NB4 (cell line): ENCODE data around the gene UBAP2.
A peak's percentile ranks its signal among the peaks of the same experiment; 100 is the strongest.
"Not testable (repeated sequence)": the region's sequence is repeated elsewhere in the genome, so short reads cannot be mapped to it uniquely, and the experiment has no call there.

Experiments
- DNase-seq: peaks from one replicate; pipeline ENCODE4 v3.0.0; 2010; ENCODE audit warnings: low read depth
- H3K4me3 ChIP-seq: one replicate; pipeline ENCODE4 v1.5.1; 2011; ENCODE audit warnings: mild to moderate bottlenecking, low read depth, low read length, moderate library complexity
- CTCF ChIP-seq: IDR thresholded peaks from one replicate; pipeline ENCODE4 v1.5.1; 2012; ENCODE audit warnings: low read depth, low read length
- MAX ChIP-seq: IDR thresholded peaks from 2 replicates; pipeline ENCODE4 v1.6.1; 2011; ENCODE audit warnings: low read depth, low read length
- MYC ChIP-seq: IDR thresholded peaks from 2 replicates; pipeline ENCODE4 v1.6.1; 2011; ENCODE audit warnings: low read depth, low read length
- POLR2A ChIP-seq: IDR thresholded peaks from 2 replicates; pipeline ENCODE4 v1.6.1; 2011; ENCODE audit warnings: mild to moderate bottlenecking; ENCODE audit not compliant: insufficient read length; ENCODE audit errors: extremely low read depth

UBAP2 gene

GRCh38 chr9:34059954-34060353 lies 11.3 kb upstream of the UBAP2 start:
- no peak for DNase-seq
- TF ChIP-seq MYC: no peak
- no peak for TF ChIP-seq CTCF
- TF ChIP-seq POLR2A: no peak
- H3K4me3 ChIP-seq: no peak overlapping the region

GRCh38 chr9:34059281-34059680 lies 10.6 kb upstream of the UBAP2 start:
- DNase-seq: no peak
- H3K4me3 ChIP-seq: no peak overlapping the region
- TF ChIP-seq MAX (no peak), MYC (no peak)

- peak; percentile 56 for DNase-seq
- TF ChIP-seq POLR2A: no peak
- TF ChIP-seq MAX: no peak
- no peak for TF ChIP-seq CTCF
- TF ChIP-seq MYC: no peak
- peak overlapping the region; percentile 85 for H3K4me3 ChIP-seq
Observed at GRCh38 chr9:34049630-34050384, 1.1 kb upstream of the UBAP2 start.

GRCh38 chr9:34047864-34048726 lies 592 bp downstream of the UBAP2 start:
- DNase-seq: peak; percentile 92
- peak; percentile 69 for TF ChIP-seq MYC
- TF ChIP-seq POLR2A: no peak
- TF ChIP-seq MAX: peak; percentile 61; the same call in 1 of the 2 replicates
- H3K4me3 ChIP-seq: peak overlapping the region; percentile 85

- DNase-seq: peak; percentile 74
- TF ChIP-seq MAX (peak; percentile 79), CTCF (no peak)
- H3K4me3 ChIP-seq: peak overlapping the region; percentile 85
Observed at GRCh38 chr9:34046784-34047379, 1.8 kb downstream of the UBAP2 start.

- H3K4me3 ChIP-seq: peak overlapping the region; percentile 37
- DNase-seq: no peak
- TF ChIP-seq MYC (no peak), MAX (no peak), POLR2A (no peak), CTCF (no peak)
Observed at GRCh38 chr9:34045903-34046302, 2.8 kb downstream of the UBAP2 start.

- H3K4me3 ChIP-seq, DNase-seq: not testable (repeated sequence)
Observed at GRCh38 chr9:34042074-34042473, 6.6 kb downstream of the UBAP2 start.

GRCh38 chr9:34038851-34039250 lies 9.8 kb downstream of the UBAP2 start:
- not testable (repeated sequence) for H3K4me3 ChIP-seq, DNase-seq
